HepG2 (cell line): ENCODE data around the gene TANGO2. TPM values are rescaled to one million over a fixed set of nuclear protein-coding genes. Genes with fewer than 3 reads are reported as not detected.

Experiments used
- ATAC-seq: fragments of 200-7000 bp; cut with Tn5 transposase; 3 replicates; pipeline ENCODE4 v1.9.1; 2020; ENCODE audit warnings: mild to moderate bottlenecking, moderate library complexity
- BruUV-seq: library from RNA; stranded (reverse); fragments of 400-500 nt; replicated peaks from 2 replicates; lab custom pipeline; 2021; lab: Mats Ljungman, UMichigan
- CTCF ChIA-PET: fragments of 300-600 bp; formaldehyde crosslinking; extraction: SDS; loops from one replicate; lab custom pipeline; 2021; ENCODE audit warnings: low total read pairs, inconsistent platforms, low intra/inter-chr PET ratio; lab: Yijun Ruan, JAX
- POLR2A ChIA-PET: fragments of 350-600 bp; sonication (Branson Sonifier 250); formaldehyde crosslinking; loops from one replicate; lab custom pipeline; 2020; ENCODE audit warnings: antibody characterized with exemption, inconsistent platforms; lab: Yijun Ruan, JAX
- DNase-seq: peaks from one replicate; pipeline ENCODE4 v3.0.0-alpha.2; 2015; ENCODE audit warnings: low spot score
- FAIRE-seq: peaks from 3 replicates; lab custom pipeline; 2011; peaks lifted over from hg19 to GRCh38; lab: Jason Lieb, UNC
- H2AFZ ChIP-seq: one replicate; pipeline ENCODE4 v1.6.1; 2011; ENCODE audit warnings: low read length, inconsistent platforms
- H3K27ac ChIP-seq: fragments of 300-600 bp; 3 replicates; pipeline ENCODE4 v1.8.0; 2011; ENCODE audit warnings: mixed run types, mild to moderate bottlenecking, mixed read lengths, low read length, inconsistent platforms; ENCODE audit not compliant: insufficient read depth; ENCODE audit errors: extremely low read length
- H3K27me3 ChIP-seq, 2 experiments: fragments of 200-600 bp in 1 of 2; 2 replicates in 1 of 2; 3 replicates in 1 of 2; pipeline versions ENCODE4 v1.6.0 to v1.8.0; 2011; ENCODE audit warnings: low read length in 2 of 2, mild to moderate bottlenecking in 2 of 2, moderate library complexity in 2 of 2, inconsistent platforms in 1 of 2; ENCODE audit not compliant: insufficient read depth in 2 of 2, control insufficient read depth in 1 of 2
- H3K36me3 ChIP-seq, 2 experiments: fragments of 200-600 bp in 1 of 2; replicated peaks in 1 of 2; 2 replicates in 1 of 2; 3 replicates in 1 of 2; pipeline versions ENCODE4 v1.5.1 to v1.8.0; 2011; ENCODE audit warnings: low read length in 2 of 2, inconsistent platforms in 1 of 2; ENCODE audit not compliant: insufficient read depth in 2 of 2, control insufficient read depth in 1 of 2
- H3K4me1 ChIP-seq: 2 replicates; pipeline ENCODE4 v1.5.1; 2012; ENCODE audit warnings: low read length, inconsistent platforms; ENCODE audit not compliant: insufficient read depth
- H3K4me2 ChIP-seq: 2 replicates; pipeline ENCODE4 v1.6.0; 2011; ENCODE audit warnings: low read depth, low read length, inconsistent platforms
- H3K4me3 ChIP-seq, 3 experiments: fragments of 200-600 bp in 1 of 3; sonication (generic), shearing (Covaris generic) in 1 of 3; replicated peaks in 1 of 3; 2 replicates each; pipeline ENCODE4 v1.5.1; 2011 to 2016; ENCODE audit warnings: low read length in 3 of 3, inconsistent platforms in 2 of 3, low read depth in 2 of 3, mild to moderate bottlenecking in 2 of 3, control low read depth in 1 of 3, mixed read lengths in 1 of 3; ENCODE audit not compliant: insufficient read depth in 1 of 3
- H3K79me2 ChIP-seq: one replicate; pipeline ENCODE4 v1.6.1; 2011; ENCODE audit warnings: low read length, inconsistent platforms; ENCODE audit not compliant: insufficient read depth
- H3K9ac ChIP-seq: 2 replicates; pipeline ENCODE4 v1.6.0; 2011; ENCODE audit warnings: mild to moderate bottlenecking, low read depth, low read length, inconsistent platforms; ENCODE audit not compliant: insufficient read depth
- H3K9me3 ChIP-seq: 2 replicates; pipeline ENCODE4 v1.5.1; 2012; ENCODE audit warnings: mild to moderate bottlenecking, low read length
- H4K20me1 ChIP-seq: 2 replicates; pipeline ENCODE4 v1.6.0; 2011; ENCODE audit warnings: inconsistent platforms, mild to moderate bottlenecking, low read length, moderate library complexity; ENCODE audit not compliant: insufficient read depth
- AGO1 ChIP-seq: fragments of 200-400 bp; formaldehyde crosslinking; IDR thresholded peaks from 2 replicates; pipeline ENCODE4 v1.6.1; 2017; ENCODE audit warnings: mild to moderate bottlenecking, low read depth, low read length, moderate library complexity; ENCODE audit not compliant: poor library complexity, severe bottlenecking
- AGO2 ChIP-seq: fragments of 200-400 bp; formaldehyde crosslinking; optimal IDR thresholded peaks from 2 replicates; pipeline ENCODE3; 2017; ENCODE audit warnings: mild to moderate bottlenecking, low read depth, low read length, moderate library complexity
- NONO ChIP-seq, 2 experiments: fragments of 450-650 bp in 1 of 2; sonication (generic) in 1 of 2; formaldehyde crosslinking in 1 of 2; IDR thresholded peaks in 1 of 2; conservative IDR thresholded peaks in 1 of 2; 2 replicates each; pipeline versions ENCODE4 v1.6.1 to v1.8.0; 2017 to 2022; ENCODE audit warnings: mild to moderate bottlenecking in 1 of 2, missing genetic modification reagents in 1 of 2, moderate library complexity in 1 of 2
- POLR2A ChIP-seq, 2 experiments: IDR thresholded peaks; 2 replicates each; pipeline ENCODE4 v1.6.1; 2011; ENCODE audit warnings: low read depth in 2 of 2, low read length in 2 of 2, mild to moderate bottlenecking in 1 of 2, moderate library complexity in 1 of 2; ENCODE audit not compliant: insufficient read depth in 1 of 2
- POLR2G ChIP-seq: fragments of 200-400 bp; formaldehyde crosslinking; IDR thresholded peaks from 2 replicates; pipeline ENCODE4 v1.6.1; 2018; ENCODE audit warnings: mild to moderate bottlenecking, low read depth, low read length, moderate library complexity
- RBM22 ChIP-seq: fragments of 200-400 bp; formaldehyde crosslinking; optimal IDR thresholded peaks from 2 replicates; pipeline ENCODE3; 2017; ENCODE audit warnings: mild to moderate bottlenecking, low read length, moderate library complexity
- STAT6 ChIP-seq: sonication (generic); formaldehyde crosslinking; IDR thresholded peaks from 2 replicates; pipeline ENCODE4 v1.4.0; 2020; ENCODE audit warnings: missing genetic modification reagents, mild to moderate bottlenecking, borderline replicate concordance
- ZBTB43 ChIP-seq: sonication (generic); formaldehyde crosslinking; conservative IDR thresholded peaks from 2 replicates; pipeline ENCODE4 v1.4.0; 2020; ENCODE audit warnings: missing genetic modification reagents
- WGBS: methylation state at CpG from one replicate; pipeline ENCODE4 v1.1.6; 2017; ENCODE audit warnings: low lambda C conversion rate; 5-methylcytosine and 5-hydroxymethylcytosine counted together
- in situ Hi-C: cut with HindIII; loops from 2 replicates; pipeline ENCODE4 v1.10.0; 2017; ENCODE audit warnings: low pct_unique_long_range_greater_than_20kb; ENCODE audit not compliant: extremely low pct_ligation_motif_present
- intact Hi-C: fragments of 100-400 bp; cut with micrococcal nuclease; formaldehyde crosslinking; loops from one replicate; pipeline ENCODE4 v1.10.0; 2022; ENCODE audit not compliant: unreplicated experiment
- polyA plus RNA-seq, 8 experiments: library from polyadenylated mRNA; depleted of rRNA in 3 of 8; stranded (reverse) in 7 of 8; unstranded in 1 of 8; fragments of >200 nt; fragmentation: Illumina TruSeq in 4 of 8; extraction: Trizol in 4 of 8; gene quantifications; 2 replicates each; pipeline versions ENCODE4 v1.2.1 to v1.2.3, GENCODE V29; 2011 to 2016; ENCODE audit warnings: low read depth in 4 of 8, missing spikeins in 1 of 8, mixed read lengths in 1 of 8; ENCODE audit not compliant: insufficient read depth in 1 of 8
- total RNA-seq, 5 experiments: library from RNA; depleted of rRNA; stranded (reverse); fragments of >200 nt; fragmentation: Illumina TruSeq; extraction: Trizol; gene quantifications; 2 replicates each; pipeline ENCODE4 v1.2.3, GENCODE V29; 2016; ENCODE audit warnings: low read depth in 1 of 5

Gene TANGO2
- total and polyA plus RNA-seq, 2 of the 13 experiments (the other 11 are each of a cell fraction or from before 2014, with no cell fraction given), result 12.9 to 14.8 TPM

- no peak for DNase-seq
- Histone ChIP-seq H3K4me1 (peaks cover 10% of the 10 kb centered on the region), H3K4me3 (no peak overlapping the region), H2AFZ (no peak overlapping the region), H3K27ac (no peak overlapping the region), H3K27me3 (no peaks in the 10 kb centered on the region), H4K20me1 (peaks cover 4% of the 10 kb centered on the region; the same call in 1 of the 2 replicates), H3K36me3 (peaks cover 42 to 94% of the 10 kb centered on the region in 2 experiments), H3K79me2 (no peaks in the 10 kb centered on the region), H3K9me3 (no peaks in the 10 kb centered on the region), H3K4me2 (no peak overlapping the region), H3K9ac (no peak overlapping the region)
- FAIRE-seq, result no peak
- CTCF ChIA-PET, result no interaction called here
- ATAC-seq, result no peak
- intact Hi-C loops (no loop called here), in situ Hi-C loops (no loop called here)
- TF ChIP-seq ZBTB43 (no peak), POLR2G (peak; percentile 27; the same call in 1 of the 2 replicates), AGO2 (peak; percentile 96), NONO (IDR thresholded peaks at IDR 0.05) (no peak), NONO (CRISPR knock-in tag; conservative IDR thresholded peaks at IDR 0.05) (0 out of 2 replicates have a peak, but pooled peaks have one; percentile 38), AGO1 (peak; percentile 76), RBM22 (peak; percentile 66), POLR2A (IDR thresholded peaks at IDR 0.05; ENCODE audit: insufficient read depth in 1 of 2, low read depth in 2 of 2, low read length in 2 of 2) (peak; percentile 33 to 47; a peak in 2 of 4 replicates), STAT6 (no peak)
- 94% methylated on average over 8 of the region's 23 CpGs for WGBS
- no TSS peak for BruUV-seq
- POLR2A ChIA-PET, result no interaction called here
Measured at GRCh38 chr22:20109411-20110358, 88.8 kb downstream of the TANGO2 start.
